Keratinocyte (primary cell): ENCODE data around the gene PIAS1.

Source experiments
- EZH2 ChIP-seq: IDR thresholded peaks from one replicate; pipeline ENCODE4 v1.6.1; 2012; ENCODE audit warnings: inconsistent platforms, mild to moderate bottlenecking, low read length, moderate library complexity
- TF ChIP-seq, protein P1 (sequence below), 3 experiments: IDR thresholded peaks in 1 of 3; conservative IDR thresholded peaks in 1 of 3; optimal IDR thresholded peaks in 1 of 3; 2 replicates in 2 of 3; 3 replicates in 1 of 3; pipeline versions ENCODE3 to v1.5.1; 2011; ENCODE audit warnings: low read length in 3 of 3, mild to moderate bottlenecking in 3 of 3, moderate library complexity in 2 of 3, control low read depth in 1 of 3, inconsistent platforms in 1 of 3; ENCODE audit not compliant: insufficient read depth in 2 of 3; ENCODE audit errors: extremely low read depth in 1 of 3

DNA sequence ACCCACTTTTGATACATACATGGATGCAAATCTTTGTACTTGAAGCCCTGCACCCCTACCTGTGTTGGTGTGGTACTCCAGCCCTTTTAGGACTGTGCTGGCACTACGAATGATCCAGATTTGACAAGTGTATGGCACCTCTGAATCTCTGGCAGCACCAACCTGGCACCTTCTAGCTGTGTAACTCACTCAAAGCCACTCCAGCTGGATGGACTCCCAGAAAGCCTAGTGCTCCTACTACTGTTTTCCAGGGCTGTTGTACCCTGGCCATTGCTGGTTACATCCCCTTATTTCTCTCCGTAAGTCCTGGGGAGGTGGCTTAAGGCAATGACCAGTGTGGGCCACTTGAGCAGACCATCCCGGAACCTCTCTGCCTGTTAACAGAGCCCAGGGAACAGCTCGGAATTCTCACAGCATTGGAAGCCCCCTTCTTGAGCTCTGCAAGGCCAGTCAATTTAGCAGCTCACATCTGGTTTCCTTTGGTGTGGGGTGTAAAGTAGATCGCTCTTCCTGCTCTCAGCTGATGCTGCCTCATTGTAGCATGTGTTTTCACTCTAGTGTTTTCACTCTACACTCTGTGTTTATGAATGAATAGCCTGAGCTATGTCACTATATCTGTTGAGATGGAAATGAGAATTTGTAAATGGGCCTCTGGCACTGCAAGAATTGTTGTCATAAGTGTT, 138.8 kb downstream of the PIAS1 start:
- TF ChIP-seq, protein P1, sequence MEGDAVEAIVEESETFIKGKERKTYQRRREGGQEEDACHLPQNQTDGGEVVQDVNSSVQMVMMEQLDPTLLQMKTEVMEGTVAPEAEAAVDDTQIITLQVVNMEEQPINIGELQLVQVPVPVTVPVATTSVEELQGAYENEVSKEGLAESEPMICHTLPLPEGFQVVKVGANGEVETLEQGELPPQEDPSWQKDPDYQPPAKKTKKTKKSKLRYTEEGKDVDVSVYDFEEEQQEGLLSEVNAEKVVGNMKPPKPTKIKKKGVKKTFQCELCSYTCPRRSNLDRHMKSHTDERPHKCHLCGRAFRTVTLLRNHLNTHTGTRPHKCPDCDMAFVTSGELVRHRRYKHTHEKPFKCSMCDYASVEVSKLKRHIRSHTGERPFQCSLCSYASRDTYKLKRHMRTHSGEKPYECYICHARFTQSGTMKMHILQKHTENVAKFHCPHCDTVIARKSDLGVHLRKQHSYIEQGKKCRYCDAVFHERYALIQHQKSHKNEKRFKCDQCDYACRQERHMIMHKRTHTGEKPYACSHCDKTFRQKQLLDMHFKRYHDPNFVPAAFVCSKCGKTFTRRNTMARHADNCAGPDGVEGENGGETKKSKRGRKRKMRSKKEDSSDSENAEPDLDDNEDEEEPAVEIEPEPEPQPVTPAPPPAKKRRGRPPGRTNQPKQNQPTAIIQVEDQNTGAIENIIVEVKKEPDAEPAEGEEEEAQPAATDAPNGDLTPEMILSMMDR (optimal IDR thresholded peaks at IDR 0.05 in 1 of 3, IDR thresholded peaks at IDR 0.05 in 1 of 3, conservative IDR thresholded peaks at IDR 0.05 in 1 of 3; ENCODE audit: extremely low read depth in 1 of 3, insufficient read depth in 2 of 3, low read length in 3 of 3) = no peak
- no peak for TF ChIP-seq EZH2
